Measurements from ENCODE around the gene MSRB1. TPM values are rescaled to one million over a fixed set of nuclear protein-coding genes. Genes with fewer than 3 reads are reported as not detected.
A peak's percentile ranks its signal among the peaks of the same experiment; 100 is the strongest.

MSRB1 gene
- polyA plus RNA-seq, 1 experiment = 61.9 TPM

- Histone ChIP-seq H3K27me3 (ENCODE audit: control insufficient read depth, insufficient read depth, low read length) (no peaks in the 10 kb centered on the region), H3K36me3 (ENCODE audit: control insufficient read depth, insufficient read depth, low read length) (no peaks in the 10 kb centered on the region), H3K4me3 (ENCODE audit: low read depth, low read length) (peak overlapping the region; percentile 54)
- ChIA-PET POLR2A (interaction anchor here (0.6 kb wide), 1 partner anchor 211 kb away, joined by 3 read pairs; no protein-coding TSS in a partner anchor), CTCF (interaction anchor here (0.6 to 4.5 kb wide), 25 partner anchors 10 to 311 kb away, joined by 3 to 48 read pairs (median 5); partner anchors contain the start of genes MEIOB, MSRB1 and RPS2)
- TF ChIP-seq, protein P1, sequence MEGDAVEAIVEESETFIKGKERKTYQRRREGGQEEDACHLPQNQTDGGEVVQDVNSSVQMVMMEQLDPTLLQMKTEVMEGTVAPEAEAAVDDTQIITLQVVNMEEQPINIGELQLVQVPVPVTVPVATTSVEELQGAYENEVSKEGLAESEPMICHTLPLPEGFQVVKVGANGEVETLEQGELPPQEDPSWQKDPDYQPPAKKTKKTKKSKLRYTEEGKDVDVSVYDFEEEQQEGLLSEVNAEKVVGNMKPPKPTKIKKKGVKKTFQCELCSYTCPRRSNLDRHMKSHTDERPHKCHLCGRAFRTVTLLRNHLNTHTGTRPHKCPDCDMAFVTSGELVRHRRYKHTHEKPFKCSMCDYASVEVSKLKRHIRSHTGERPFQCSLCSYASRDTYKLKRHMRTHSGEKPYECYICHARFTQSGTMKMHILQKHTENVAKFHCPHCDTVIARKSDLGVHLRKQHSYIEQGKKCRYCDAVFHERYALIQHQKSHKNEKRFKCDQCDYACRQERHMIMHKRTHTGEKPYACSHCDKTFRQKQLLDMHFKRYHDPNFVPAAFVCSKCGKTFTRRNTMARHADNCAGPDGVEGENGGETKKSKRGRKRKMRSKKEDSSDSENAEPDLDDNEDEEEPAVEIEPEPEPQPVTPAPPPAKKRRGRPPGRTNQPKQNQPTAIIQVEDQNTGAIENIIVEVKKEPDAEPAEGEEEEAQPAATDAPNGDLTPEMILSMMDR (IDR thresholded peaks at IDR 0.05; ENCODE audit: insufficient read depth, low read depth, low read length) = peak; percentile 34
- no peak for DNase-seq (ENCODE audit: low read depth)
Observed at GRCh38 chr16:1929578-1930337, 13.2 kb downstream of the MSRB1 start.

DNA sequence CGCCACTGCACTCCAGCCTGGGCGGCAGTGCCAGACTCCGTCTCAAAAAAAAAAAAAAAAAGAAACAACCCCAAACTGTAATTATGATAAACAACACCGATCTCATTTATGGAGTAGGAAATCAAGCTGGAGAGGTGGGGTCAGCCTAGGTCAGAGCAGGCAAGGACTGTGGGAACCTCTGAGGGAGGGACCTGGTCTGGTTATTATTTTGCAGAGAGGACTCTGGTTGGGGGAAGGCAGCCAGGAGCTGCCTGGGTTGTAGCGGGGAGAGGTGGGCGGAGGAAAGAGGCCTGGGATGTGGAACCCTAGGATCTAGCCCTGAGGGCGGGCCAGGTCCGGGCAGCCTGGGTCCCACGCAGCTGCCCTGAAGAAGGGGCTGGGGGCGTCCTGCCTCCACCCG is 13.9 kb downstream of the MSRB1 start:
- H3K27me3 ChIP-seq (ENCODE audit: control insufficient read depth, insufficient read depth, low read length) = no peaks in the 10 kb centered on the region
- POLR2A ChIA-PET = interaction anchor here (0.6 kb wide), 1 partner anchor 211 kb away, joined by 3 read pairs; no protein-coding TSS in a partner anchor
- CTCF ChIA-PET = interaction anchor here (0.6 to 4.5 kb wide), 26 partner anchors 8 to 311 kb away, joined by 3 to 48 read pairs (median 5); partner anchors contain the start of genes MEIOB, MSRB1 and RPS2
- DNase-seq (ENCODE audit: low read depth) = no peak
- no peaks in the 10 kb centered on the region for H3K36me3 ChIP-seq (ENCODE audit: control insufficient read depth, insufficient read depth, low read length)
- H3K4me3 ChIP-seq (ENCODE audit: low read depth, low read length) = peak overlapping the region; percentile 54
- TF ChIP-seq, protein P1 (IDR thresholded peaks at IDR 0.05; ENCODE audit: insufficient read depth, low read depth, low read length) = no peak

GRCh38 chr16:1926271-1926670 is 16.7 kb downstream of the MSRB1 start:
- H3K27me3 ChIP-seq (ENCODE audit: control insufficient read depth, insufficient read depth, low read length) = peaks cover 8% of the 10 kb centered on the region
- no peaks in the 10 kb centered on the region for H3K36me3 ChIP-seq (ENCODE audit: control insufficient read depth, insufficient read depth, low read length)
- ChIA-PET CTCF (no interaction called here), POLR2A (no interaction called here)
- H3K4me3 ChIP-seq (ENCODE audit: low read depth, low read length) = no peak overlapping the region
- TF ChIP-seq, protein P1 (IDR thresholded peaks at IDR 0.05; ENCODE audit: insufficient read depth, low read depth, low read length) = no peak
- no peak for DNase-seq (ENCODE audit: low read depth)

DNA sequence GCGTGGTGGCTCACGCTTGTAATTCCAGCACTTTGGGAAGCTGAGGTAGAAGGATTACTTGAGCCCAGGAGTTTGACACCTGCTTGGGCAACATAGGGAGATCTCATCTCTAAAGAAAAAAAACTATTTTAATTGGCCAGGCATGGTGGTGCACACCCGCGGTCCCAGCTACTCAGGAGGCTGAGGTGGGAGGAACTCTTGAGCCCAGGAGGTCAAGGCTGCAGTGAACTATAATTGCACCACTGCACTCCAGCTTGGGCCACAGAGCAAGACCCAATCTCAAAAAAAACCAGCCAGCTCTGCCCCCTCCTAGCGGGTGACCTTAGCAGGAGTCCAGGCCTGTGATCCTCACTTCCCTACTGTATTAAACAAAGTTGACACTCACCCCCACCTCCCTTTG is 18.9 kb downstream of the MSRB1 start:
- DNase-seq (ENCODE audit: low read depth) = no peak
- Histone ChIP-seq H3K27me3 (ENCODE audit: control insufficient read depth, insufficient read depth, low read length) (peaks cover 23% of the 10 kb centered on the region), H3K4me3 (ENCODE audit: low read depth, low read length) (no peak overlapping the region), H3K36me3 (ENCODE audit: control insufficient read depth, insufficient read depth, low read length) (no peaks in the 10 kb centered on the region)
- TF ChIP-seq, protein P1 (IDR thresholded peaks at IDR 0.05; ENCODE audit: insufficient read depth, low read depth, low read length) = no peak
- POLR2A ChIA-PET = no interaction called here
- CTCF ChIA-PET = interaction anchor here (1.4 to 2.7 kb wide), 4 partner anchors 9 to 60 kb away, joined by 4 to 23 read pairs (median 7); no protein-coding TSS in a partner anchor

DNA sequence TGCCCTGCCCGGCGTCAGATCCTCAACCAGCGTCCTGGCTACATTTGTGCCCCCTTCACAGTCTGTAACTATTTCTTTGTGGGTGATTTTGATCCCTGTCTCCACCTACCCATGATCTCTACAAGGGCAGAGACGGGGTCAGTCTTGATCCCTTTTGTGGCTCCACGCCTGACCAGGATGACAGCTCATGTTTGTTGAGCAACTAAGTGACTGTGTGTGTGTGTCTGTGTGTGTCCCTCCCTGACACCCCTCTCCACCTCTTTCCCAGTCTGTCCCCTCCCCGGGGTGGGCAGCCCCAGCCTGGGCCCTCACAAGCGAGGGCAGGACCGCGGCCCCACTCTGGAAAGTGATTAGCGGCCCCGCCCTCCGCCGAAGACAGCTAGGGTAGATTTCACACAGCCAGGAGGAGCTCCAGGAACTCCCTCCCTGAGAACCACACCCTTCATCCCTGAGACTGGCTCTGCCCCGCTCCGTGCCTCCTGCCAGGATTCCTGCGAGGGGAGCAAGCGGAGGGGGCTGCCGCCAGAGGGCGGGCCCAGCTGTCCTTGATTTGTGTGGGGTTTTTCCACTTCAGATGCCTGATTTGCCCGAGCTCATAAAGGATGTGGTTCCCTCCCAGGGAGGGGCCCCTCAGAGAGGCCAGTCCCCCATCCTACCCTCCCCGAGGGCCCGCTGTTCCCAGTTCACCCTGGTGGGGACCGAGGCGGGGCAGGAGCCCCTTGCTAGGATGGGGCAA is 19.5 kb downstream of the MSRB1 start:
- peak; percentile 34 for DNase-seq (ENCODE audit: low read depth)
- CTCF ChIA-PET = interaction anchor here (1.4 to 2.7 kb wide), 4 partner anchors 9 to 59 kb away, joined by 4 to 23 read pairs (median 7); no protein-coding TSS in a partner anchor
- TF ChIP-seq, protein P1 (IDR thresholded peaks at IDR 0.05; ENCODE audit: insufficient read depth, low read depth, low read length) = peak; percentile 55
- H3K27me3 ChIP-seq (ENCODE audit: control insufficient read depth, insufficient read depth, low read length) = peaks cover 28% of the 10 kb centered on the region
- no peaks in the 10 kb centered on the region for H3K36me3 ChIP-seq (ENCODE audit: control insufficient read depth, insufficient read depth, low read length)
- no peak overlapping the region for H3K4me3 ChIP-seq (ENCODE audit: low read depth, low read length)
- POLR2A ChIA-PET = interaction anchor here (0.5 kb wide), 1 partner anchor 41 kb away, joined by 15 read pairs; the partner anchor contains the start of gene RPS2
